ENCODE results near the gene UGT1A5. TPM values are rescaled to one million over a fixed set of nuclear protein-coding genes. Genes with fewer than 3 reads are reported as not detected.

Gene UGT1A5
- polyA plus RNA-seq, 2 donors: 0.01 to 2.9 TPM

DNA sequence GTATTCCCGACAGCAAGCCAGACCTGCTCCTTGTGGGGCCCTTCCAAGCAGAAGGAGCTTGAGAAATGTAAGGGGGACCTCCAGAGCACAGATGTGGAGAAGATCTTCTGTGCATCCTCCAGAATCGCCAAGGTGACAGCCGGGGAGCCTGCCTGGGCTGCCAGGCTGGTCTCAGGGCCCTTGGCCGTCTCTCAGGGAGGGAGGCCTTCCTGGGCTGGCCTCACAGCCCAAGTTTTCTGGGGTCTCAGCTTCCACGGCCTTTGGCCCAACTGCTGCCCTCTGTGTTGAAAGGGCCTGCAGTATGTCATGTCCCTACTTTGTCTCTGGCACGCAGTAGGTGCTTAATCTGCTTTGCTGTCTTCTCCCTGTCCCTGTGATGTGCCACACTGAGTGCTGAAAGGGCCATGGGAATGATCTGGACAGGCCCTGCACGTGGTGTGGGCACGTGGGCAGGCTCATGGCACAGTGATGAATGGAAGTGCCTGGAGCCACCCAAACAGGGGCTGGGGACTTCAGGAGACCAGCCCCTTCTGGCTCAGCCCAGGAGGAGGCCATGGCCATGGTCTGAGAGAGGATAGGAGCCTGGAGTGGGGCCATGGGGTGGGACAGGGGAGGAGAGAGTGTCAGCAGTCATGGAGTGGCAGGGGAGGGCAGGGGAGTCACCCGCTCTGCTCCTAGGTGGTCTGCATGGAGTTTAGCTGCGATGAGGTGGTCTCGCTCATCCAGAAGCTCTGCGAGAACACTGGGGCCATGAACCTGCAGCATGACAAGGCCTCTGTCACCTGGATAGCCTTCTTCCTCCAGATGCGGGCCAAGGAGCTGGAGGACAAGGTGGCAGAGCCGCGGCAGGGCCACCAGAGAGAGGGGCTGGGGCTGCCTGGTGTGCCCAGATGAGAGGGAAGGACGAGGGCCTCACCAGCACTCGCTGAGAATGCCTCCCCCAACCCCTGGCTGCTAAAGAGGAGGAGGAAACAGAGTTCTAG is 106.2 kb downstream of the UGT1A5 start:
- Histone ChIP-seq H3K4me1 (ENCODE audit: control insufficient read depth in 2 of 2, insufficient read depth in 2 of 2, low read length in 1 of 2) (peaks cover 0 to 2% of the 10 kb centered on the region in 2 donors), H3K9me3 (ENCODE audit: control insufficient read depth in 2 of 2, insufficient read depth in 1 of 2, low read depth in 1 of 2, low read length in 1 of 2) (peaks cover 0 to 2% of the 10 kb centered on the region in 2 donors), H3K27me3 (ENCODE audit: control insufficient read depth in 1 of 2, insufficient read depth in 2 of 2, low read length in 2 of 2) (no peaks in the 10 kb centered on the region), H3K4me3 (ENCODE audit: low read depth in 1 of 2, low read length in 2 of 2) (no peak overlapping the region), H3K27ac (ENCODE audit: low read depth in 2 of 2, low read length in 1 of 2) (no peak overlapping the region), H3K36me3 (ENCODE audit: control insufficient read depth in 2 of 2, insufficient read depth in 2 of 2, low read length in 1 of 2) (no peaks in the 10 kb centered on the region)
- WGBS, 2 donors: 78 to 81% methylated on average over 17 of the region's 17 CpGs

DNA sequence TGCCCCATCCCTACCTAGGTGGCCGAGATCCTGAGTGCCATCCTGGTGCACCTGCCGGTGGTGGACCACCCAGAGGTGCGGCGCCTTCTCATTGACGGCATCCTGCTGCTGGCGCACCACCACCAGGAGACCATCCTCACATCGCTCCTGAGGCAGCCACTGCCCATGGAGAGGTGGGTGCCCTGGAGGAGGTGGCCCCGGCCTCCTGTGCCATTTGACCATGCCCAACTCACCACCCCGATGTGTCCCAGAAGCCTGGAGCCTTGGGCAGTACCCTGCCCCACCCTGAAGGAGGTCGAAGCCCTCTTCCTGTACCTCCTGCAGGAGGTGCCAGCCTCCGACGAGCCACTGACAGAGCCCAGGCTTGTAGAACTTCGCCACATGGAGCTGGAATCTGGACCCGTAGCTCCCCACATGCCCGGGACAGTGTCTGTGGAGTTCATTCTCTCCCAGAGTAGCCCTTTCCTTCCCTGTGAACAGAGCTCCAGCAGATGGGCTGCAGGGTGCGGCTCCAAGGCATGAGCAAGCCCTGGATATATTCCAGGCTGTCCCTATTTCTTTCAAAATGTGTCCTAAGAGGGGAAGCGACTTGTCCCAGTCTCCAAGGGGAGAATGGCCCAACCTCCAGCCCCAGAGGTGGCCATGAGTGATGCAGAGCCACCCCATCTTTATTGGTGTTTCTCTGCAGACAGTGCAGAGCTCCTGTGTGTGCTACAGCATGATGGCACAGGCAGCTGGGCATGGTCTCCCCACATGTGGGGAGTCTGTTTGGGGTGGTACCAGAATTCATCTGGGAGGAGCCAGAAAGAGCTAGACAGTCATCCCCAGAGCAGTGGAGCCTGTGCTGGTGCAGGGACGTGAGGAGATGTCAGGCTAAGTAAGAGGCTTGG is 107.4 kb downstream of the UGT1A5 start:
- H3K4me1 ChIP-seq (ENCODE audit: control insufficient read depth in 2 of 2, insufficient read depth in 2 of 2, low read length in 1 of 2): peaks cover 0 to 2% of the 10 kb centered on the region in 2 donors

DNA sequence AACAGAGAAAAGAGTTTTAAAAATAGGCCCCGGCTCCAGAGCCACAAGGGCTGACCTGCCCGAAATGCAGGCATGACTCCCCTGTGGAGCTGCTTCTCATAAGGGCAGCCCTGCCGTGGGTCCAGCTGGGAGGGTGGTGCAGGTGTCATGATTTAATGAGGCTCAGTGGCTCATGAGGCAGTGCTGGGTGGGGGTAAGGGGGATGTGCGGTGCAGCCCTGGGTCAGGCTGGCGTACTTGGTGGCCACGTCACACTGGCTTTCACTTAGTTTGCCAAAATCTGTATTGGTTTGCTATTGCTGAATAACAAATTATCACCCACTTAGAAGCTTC is 108.0 kb downstream of the UGT1A5 start:
- H3K9me3 ChIP-seq (ENCODE audit: control insufficient read depth in 2 of 2, insufficient read depth in 1 of 2, low read depth in 1 of 2, low read length in 1 of 2): peaks cover 0 to 2% of the 10 kb centered on the region in 2 donors
- WGBS, 2 donors: 85% methylated on average over 6 of the region's 6 CpGs
- no peak overlapping the region for H3K27ac ChIP-seq (ENCODE audit: low read depth in 2 of 2, low read length in 1 of 2)
- H3K4me1 ChIP-seq (ENCODE audit: control insufficient read depth in 2 of 2, insufficient read depth in 2 of 2, low read length in 1 of 2): peaks cover 0 to 2% of the 10 kb centered on the region in 2 donors
- no peaks in the 10 kb centered on the region for H3K36me3 ChIP-seq (ENCODE audit: control insufficient read depth in 2 of 2, insufficient read depth in 2 of 2, low read length in 1 of 2)
- no peaks in the 10 kb centered on the region for H3K27me3 ChIP-seq (ENCODE audit: control insufficient read depth in 1 of 2, insufficient read depth in 2 of 2, low read length in 2 of 2)
- H3K4me3 ChIP-seq (ENCODE audit: low read depth in 1 of 2, low read length in 2 of 2): no peak overlapping the region

More for the DNA sequence above, 107.4 kb downstream of the UGT1A5 start:
- 83 to 84% methylated on average over 18 of the region's 18 CpGs for WGBS, 2 donors
- Histone ChIP-seq H3K27ac (ENCODE audit: low read depth in 2 of 2, low read length in 1 of 2) (no peak overlapping the region), H3K9me3 (ENCODE audit: control insufficient read depth in 2 of 2, insufficient read depth in 1 of 2, low read depth in 1 of 2, low read length in 1 of 2) (peaks cover 0 to 2% of the 10 kb centered on the region in 2 donors), H3K36me3 (ENCODE audit: control insufficient read depth in 2 of 2, insufficient read depth in 2 of 2, low read length in 1 of 2) (no peaks in the 10 kb centered on the region), H3K4me3 (ENCODE audit: low read depth in 1 of 2, low read length in 2 of 2) (no peak overlapping the region), H3K27me3 (ENCODE audit: control insufficient read depth in 1 of 2, insufficient read depth in 2 of 2, low read length in 2 of 2) (no peaks in the 10 kb centered on the region)

DNA sequence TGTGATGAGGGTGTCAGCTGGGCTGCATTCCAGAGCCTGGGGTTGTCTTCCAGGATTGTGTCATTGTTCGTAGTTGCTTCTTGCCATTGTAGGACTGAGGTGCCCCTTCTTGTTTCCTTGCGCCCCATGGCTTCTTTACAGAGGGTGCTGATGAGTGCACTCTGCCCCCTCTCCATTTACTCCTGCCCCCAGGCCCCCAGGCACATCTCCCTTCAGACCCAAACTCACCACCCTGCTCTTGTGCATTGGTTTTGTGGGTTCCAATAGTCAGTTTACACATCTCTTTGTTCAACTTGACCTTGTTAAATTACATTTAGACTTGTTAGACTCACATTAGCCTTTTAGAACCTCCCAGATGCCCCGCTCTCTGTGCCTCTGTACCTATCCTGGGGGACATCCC is 108.5 kb downstream of the UGT1A5 start:
- Histone ChIP-seq H3K36me3 (ENCODE audit: control insufficient read depth in 2 of 2, insufficient read depth in 2 of 2, low read length in 1 of 2) (no peaks in the 10 kb centered on the region), H3K4me3 (ENCODE audit: low read depth in 1 of 2, low read length in 2 of 2) (no peak overlapping the region), H3K27me3 (ENCODE audit: control insufficient read depth in 1 of 2, insufficient read depth in 2 of 2, low read length in 2 of 2) (no peaks in the 10 kb centered on the region), H3K4me1 (ENCODE audit: control insufficient read depth in 2 of 2, insufficient read depth in 2 of 2, low read length in 1 of 2) (peaks cover 0 to 2% of the 10 kb centered on the region in 2 donors), H3K27ac (ENCODE audit: low read depth in 2 of 2, low read length in 1 of 2) (no peak overlapping the region), H3K9me3 (ENCODE audit: control insufficient read depth in 2 of 2, insufficient read depth in 1 of 2, low read depth in 1 of 2, low read length in 1 of 2) (peaks cover 0 to 2% of the 10 kb centered on the region in 2 donors)
- 86 to 93% methylated on average over 3 of the region's 3 CpGs for WGBS, 2 donors

DNA sequence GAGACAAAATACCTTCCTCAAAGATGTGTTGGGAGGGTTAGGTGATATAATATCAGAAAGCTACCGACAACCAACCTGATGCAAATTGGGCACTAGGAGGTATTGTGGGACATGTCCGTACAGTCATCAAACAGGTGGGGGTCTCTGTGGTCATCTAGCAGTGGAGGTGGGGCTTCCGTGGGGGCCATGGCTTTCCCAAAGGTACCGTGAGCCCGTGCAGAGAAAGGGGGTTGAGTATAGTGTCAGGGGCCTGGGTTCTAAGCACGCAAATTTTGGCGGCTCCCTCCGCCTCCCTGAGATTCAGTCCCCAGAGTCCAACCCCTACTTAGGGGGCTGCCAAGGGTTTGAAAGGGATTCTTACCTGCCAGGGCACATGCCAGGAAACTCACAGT is 109.0 kb downstream of the UGT1A5 start:
- no peaks in the 10 kb centered on the region for H3K9me3 ChIP-seq (ENCODE audit: control insufficient read depth in 2 of 2, insufficient read depth in 1 of 2, low read depth in 1 of 2, low read length in 1 of 2)
- H3K4me1 ChIP-seq (ENCODE audit: control insufficient read depth in 2 of 2, insufficient read depth in 2 of 2, low read length in 1 of 2): peaks cover 0 to 2% of the 10 kb centered on the region in 2 donors
- no peak overlapping the region for H3K27ac ChIP-seq (ENCODE audit: low read depth in 2 of 2, low read length in 1 of 2)
- H3K36me3 ChIP-seq (ENCODE audit: control insufficient read depth in 2 of 2, insufficient read depth in 2 of 2, low read length in 1 of 2): no peaks in the 10 kb centered on the region
- 90 to 94% methylated on average over 8 of the region's 8 CpGs for WGBS, 2 donors
- H3K4me3 ChIP-seq (ENCODE audit: low read depth in 1 of 2, low read length in 2 of 2): no peak overlapping the region
- H3K27me3 ChIP-seq (ENCODE audit: control insufficient read depth in 1 of 2, insufficient read depth in 2 of 2, low read length in 2 of 2): no peaks in the 10 kb centered on the region

DNA sequence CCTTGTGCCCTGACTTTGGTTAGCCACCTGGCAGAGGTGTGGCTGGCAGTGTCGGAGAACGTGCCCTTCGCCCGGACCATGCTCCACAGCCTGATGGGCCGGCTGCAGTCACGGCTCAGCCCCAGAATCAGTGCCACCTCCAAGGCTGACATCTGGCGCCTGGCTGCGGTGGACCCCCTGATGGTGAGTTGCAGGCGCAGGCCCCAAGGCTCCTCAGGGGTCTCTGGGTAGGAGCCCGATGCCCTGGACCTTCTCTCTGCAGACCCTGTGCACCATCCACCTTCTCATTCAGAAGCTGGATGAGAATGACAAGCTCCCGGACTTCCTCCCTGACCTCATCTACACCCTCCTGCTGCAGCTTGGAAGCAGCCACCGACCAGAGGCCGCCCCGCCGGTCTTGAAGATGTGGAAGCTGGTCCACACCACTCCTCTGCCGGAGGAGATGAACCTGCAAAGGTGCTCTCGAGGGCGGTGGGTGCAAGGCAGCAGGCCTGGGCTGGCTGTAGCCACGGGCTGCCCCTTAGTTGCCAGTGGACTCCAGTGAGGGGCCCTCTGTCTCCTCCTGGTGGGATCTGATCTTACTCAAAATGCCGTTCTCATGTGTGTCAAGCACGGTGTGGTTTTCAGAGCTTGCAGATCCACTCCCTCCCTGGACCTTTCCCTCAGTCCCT is 109.5 kb downstream of the UGT1A5 start:
- no peaks in the 10 kb centered on the region for H3K36me3 ChIP-seq (ENCODE audit: control insufficient read depth in 2 of 2, insufficient read depth in 2 of 2, low read length in 1 of 2)
- no peak overlapping the region for H3K4me3 ChIP-seq (ENCODE audit: low read depth in 1 of 2, low read length in 2 of 2)
- WGBS, 2 donors: 84 to 88% methylated on average over 21 of the region's 21 CpGs
- peaks cover 0 to 2% of the 10 kb centered on the region in 2 donors for H3K4me1 ChIP-seq (ENCODE audit: control insufficient read depth in 2 of 2, insufficient read depth in 2 of 2, low read length in 1 of 2)
- no peaks in the 10 kb centered on the region for H3K9me3 ChIP-seq (ENCODE audit: control insufficient read depth in 2 of 2, insufficient read depth in 1 of 2, low read depth in 1 of 2, low read length in 1 of 2)
- no peaks in the 10 kb centered on the region for H3K27me3 ChIP-seq (ENCODE audit: control insufficient read depth in 1 of 2, insufficient read depth in 2 of 2, low read length in 2 of 2)
- H3K27ac ChIP-seq (ENCODE audit: low read depth in 2 of 2, low read length in 1 of 2): no peak overlapping the region

Other genes starting within 250 kb of the UGT1A5 start
- gene USP40, start 146.1 kb upstream of the UGT1A5 start, polyA plus RNA-seq: 10 to 100 TPM; 14.2 to 29.9 TPM
- 1 to 10 TPM in 1 of 2 donors, under 1 TPM in 1; 0.39 to 2.8 TPM for gene UGT1A8, start 95.3 kb upstream of the UGT1A5 start, polyA plus RNA-seq
- gene UGT1A10, start 76.5 kb upstream of the UGT1A5 start, polyA plus RNA-seq: 10 to 100 TPM in 1 of 2 donors, 1 to 10 TPM in 1; 9.1 to 10.8 TPM
- gene UGT1A9, start 41.0 kb upstream of the UGT1A5 start, polyA plus RNA-seq: under 1 TPM; 0.01 to 0.31 TPM
- 10 to 100 TPM; 28.8 to 54.2 TPM for gene UGT1A7, start 31.0 kb upstream of the UGT1A5 start, polyA plus RNA-seq
- 10 to 100 TPM in 1 of 2 donors, 1 to 10 TPM in 1; 4.8 to 22.4 TPM for gene UGT1A6, start 20.0 kb upstream of the UGT1A5 start, polyA plus RNA-seq
- 1 to 10 TPM in 1 of 2 donors, under 1 TPM in 1; 0.69 to 2.5 TPM for gene UGT1A4, start 5.8 kb downstream of the UGT1A5 start, polyA plus RNA-seq
- 1 to 10 TPM in 1 of 2 donors, under 1 TPM in 1; 0.07 to 1.5 TPM for gene UGT1A3, start 16.1 kb downstream of the UGT1A5 start, polyA plus RNA-seq
- 1 to 10 TPM in 1 of 2 donors, under 1 TPM in 1; 0.75 to 2.0 TPM for gene UGT1A1, start 47.4 kb downstream of the UGT1A5 start, polyA plus RNA-seq
- gene MROH2A, start 65.4 kb downstream of the UGT1A5 start, polyA plus RNA-seq: under 1 TPM; 0.22 to 0.99 TPM
- 1 to 10 TPM; 6.6 to 9.5 TPM for gene HJURP, start 141.6 kb downstream of the UGT1A5 start, polyA plus RNA-seq
- not detected for gene TRPM8, start 204.5 kb downstream of the UGT1A5 start, polyA plus RNA-seq

Measured in esophagus (tissue), 2 donors.